HG03060 (cell line): Measurements from ENCODE around the gene STH.

Experiments
- ATAC-seq: cut with Tn5 transposase; IDR thresholded peaks from one replicate; pipeline ENCODE4 v1.9.1; 2021; ENCODE audit warnings: low read depth, moderate number of reproducible peaks; ENCODE audit not compliant: unreplicated experiment

The STH gene

DNA sequence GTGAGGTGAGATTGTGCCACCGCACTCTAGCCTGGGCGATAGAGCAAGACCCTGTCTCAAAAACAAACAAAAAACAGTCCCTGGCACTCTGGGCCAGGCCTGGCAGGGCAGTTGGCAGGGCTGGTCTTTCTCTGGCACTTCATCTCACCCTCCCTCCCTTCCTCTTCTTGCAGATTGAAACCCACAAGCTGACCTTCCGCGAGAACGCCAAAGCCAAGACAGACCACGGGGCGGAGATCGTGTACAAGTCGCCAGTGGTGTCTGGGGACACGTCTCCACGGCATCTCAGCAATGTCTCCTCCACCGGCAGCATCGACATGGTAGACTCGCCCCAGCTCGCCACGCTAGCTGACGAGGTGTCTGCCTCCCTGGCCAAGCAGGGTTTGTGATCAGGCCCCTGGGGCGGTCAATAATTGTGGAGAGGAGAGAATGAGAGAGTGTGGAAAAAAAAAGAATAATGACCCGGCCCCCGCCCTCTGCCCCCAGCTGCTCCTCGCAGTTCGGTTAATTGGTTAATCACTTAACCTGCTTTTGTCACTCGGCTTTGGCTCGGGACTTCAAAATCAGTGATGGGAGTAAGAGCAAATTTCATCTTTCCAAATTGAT, 24.8 kb downstream of the STH start:
- ATAC-seq, result no peak

DNA sequence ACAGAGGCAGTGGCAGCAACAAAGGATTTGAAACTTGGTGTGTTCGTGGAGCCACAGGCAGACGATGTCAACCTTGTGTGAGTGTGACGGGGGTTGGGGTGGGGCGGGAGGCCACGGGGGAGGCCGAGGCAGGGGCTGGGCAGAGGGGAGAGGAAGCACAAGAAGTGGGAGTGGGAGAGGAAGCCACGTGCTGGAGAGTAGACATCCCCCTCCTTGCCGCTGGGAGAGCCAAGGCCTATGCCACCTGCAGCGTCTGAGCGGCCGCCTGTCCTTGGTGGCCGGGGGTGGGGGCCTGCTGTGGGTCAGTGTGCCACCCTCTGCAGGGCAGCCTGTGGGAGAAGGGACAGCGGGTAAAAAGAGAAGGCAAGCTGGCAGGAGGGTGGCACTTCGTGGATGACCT, 25.5 kb downstream of the STH start:
- ATAC-seq, result no peak

DNA sequence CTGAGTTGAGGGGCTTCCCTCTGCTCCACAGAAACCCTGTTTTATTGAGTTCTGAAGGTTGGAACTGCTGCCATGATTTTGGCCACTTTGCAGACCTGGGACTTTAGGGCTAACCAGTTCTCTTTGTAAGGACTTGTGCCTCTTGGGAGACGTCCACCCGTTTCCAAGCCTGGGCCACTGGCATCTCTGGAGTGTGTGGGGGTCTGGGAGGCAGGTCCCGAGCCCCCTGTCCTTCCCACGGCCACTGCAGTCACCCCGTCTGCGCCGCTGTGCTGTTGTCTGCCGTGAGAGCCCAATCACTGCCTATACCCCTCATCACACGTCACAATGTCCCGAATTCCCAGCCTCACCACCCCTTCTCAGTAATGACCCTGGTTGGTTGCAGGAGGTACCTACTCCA, 26.0 kb downstream of the STH start:
- ATAC-seq, result no peak

DNA sequence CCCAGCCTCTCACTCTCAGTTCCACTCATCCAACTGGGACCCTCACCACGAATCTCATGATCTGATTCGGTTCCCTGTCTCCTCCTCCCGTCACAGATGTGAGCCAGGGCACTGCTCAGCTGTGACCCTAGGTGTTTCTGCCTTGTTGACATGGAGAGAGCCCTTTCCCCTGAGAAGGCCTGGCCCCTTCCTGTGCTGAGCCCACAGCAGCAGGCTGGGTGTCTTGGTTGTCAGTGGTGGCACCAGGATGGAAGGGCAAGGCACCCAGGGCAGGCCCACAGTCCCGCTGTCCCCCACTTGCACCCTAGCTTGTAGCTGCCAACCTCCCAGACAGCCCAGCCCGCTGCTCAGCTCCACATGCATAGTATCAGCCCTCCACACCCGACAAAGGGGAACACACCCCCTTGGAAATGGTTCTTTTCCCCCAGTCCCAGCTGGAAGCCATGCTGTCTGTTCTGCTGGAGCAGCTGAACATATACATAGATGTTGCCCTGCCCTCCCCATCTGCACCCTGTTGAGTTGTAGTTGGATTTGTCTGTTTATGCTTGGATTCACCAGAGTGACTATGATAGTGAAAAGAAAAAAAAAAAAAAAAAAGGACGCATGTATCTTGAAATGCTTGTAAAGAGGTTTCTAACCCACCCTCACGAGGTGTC, 26.6 kb downstream of the STH start:
- ATAC-seq, result no peak

DNA sequence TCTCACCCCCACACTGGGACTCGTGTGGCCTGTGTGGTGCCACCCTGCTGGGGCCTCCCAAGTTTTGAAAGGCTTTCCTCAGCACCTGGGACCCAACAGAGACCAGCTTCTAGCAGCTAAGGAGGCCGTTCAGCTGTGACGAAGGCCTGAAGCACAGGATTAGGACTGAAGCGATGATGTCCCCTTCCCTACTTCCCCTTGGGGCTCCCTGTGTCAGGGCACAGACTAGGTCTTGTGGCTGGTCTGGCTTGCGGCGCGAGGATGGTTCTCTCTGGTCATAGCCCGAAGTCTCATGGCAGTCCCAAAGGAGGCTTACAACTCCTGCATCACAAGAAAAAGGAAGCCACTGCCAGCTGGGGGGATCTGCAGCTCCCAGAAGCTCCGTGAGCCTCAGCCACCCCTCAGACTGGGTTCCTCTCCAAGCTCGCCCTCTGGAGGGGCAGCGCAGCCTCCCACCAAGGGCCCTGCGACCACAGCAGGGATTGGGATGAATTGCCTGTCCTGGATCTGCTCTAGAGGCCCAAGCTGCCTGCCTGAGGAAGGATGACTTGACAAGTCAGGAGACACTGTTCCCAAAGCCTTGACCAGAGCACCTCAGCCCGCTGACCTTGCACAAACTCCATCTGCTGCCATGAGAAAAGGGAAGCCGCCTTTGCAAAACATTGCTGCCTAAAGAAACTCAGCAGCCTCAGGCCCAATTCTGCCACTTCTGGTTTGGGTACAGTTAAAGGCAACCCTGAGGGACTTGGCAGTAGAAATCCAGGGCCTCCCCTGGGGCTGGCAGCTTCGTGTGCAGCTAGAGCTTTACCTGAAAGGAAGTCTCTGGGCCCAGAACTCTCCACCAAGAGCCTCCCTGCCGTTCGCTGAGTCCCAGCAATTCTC, 27.4 kb downstream of the STH start:
- no peak for ATAC-seq

DNA sequence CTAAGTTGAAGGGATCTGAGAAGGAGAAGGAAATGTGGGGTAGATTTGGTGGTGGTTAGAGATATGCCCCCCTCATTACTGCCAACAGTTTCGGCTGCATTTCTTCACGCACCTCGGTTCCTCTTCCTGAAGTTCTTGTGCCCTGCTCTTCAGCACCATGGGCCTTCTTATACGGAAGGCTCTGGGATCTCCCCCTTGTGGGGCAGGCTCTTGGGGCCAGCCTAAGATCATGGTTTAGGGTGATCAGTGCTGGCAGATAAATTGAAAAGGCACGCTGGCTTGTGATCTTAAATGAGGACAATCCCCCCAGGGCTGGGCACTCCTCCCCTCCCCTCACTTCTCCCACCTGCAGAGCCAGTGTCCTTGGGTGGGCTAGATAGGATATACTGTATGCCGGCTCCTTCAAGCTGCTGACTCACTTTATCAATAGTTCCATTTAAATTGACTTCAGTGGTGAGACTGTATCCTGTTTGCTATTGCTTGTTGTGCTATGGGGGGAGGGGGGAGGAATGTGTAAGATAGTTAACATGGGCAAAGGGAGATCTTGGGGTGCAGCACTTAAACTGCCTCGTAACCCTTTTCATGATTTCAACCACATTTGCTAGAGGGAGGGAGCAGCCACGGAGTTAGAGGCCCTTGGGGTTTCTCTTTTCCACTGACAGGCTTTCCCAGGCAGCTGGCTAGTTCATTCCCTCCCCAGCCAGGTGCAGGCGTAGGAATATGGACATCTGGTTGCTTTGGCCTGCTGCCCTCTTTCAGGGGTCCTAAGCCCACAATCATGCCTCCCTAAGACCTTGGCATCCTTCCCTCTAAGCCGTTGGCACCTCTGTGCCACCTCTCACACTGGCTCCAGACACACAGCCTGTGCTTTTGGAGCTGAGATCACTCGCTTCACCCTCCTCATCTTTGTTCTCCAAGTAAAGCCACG, 28.3 kb downstream of the STH start:
- no peak for ATAC-seq

DNA sequence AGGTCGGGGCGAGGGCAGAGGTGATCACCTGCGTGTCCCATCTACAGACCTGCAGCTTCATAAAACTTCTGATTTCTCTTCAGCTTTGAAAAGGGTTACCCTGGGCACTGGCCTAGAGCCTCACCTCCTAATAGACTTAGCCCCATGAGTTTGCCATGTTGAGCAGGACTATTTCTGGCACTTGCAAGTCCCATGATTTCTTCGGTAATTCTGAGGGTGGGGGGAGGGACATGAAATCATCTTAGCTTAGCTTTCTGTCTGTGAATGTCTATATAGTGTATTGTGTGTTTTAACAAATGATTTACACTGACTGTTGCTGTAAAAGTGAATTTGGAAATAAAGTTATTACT, 28.9 kb downstream of the STH start:
- no peak for ATAC-seq

DNA sequence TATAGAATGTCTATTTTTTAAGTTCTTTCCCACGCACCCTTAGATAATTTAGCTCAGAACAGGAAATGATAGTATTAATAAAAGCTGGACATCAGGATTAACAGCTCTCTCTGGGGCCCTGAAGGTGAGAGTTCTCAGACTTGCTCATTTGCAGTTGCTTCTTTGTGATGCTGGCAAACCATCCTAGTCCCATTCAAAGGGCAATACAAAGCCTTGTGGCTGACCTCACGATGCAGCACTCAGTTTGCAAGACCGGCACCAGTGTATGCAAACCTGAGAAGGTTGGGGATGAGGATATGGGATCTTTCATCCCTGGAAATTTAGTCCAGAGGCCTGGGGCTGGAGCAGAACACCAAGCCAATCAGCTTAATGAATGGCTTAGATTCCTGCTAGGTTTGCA, 29.3 kb downstream of the STH start:
- no peak for ATAC-seq

DNA sequence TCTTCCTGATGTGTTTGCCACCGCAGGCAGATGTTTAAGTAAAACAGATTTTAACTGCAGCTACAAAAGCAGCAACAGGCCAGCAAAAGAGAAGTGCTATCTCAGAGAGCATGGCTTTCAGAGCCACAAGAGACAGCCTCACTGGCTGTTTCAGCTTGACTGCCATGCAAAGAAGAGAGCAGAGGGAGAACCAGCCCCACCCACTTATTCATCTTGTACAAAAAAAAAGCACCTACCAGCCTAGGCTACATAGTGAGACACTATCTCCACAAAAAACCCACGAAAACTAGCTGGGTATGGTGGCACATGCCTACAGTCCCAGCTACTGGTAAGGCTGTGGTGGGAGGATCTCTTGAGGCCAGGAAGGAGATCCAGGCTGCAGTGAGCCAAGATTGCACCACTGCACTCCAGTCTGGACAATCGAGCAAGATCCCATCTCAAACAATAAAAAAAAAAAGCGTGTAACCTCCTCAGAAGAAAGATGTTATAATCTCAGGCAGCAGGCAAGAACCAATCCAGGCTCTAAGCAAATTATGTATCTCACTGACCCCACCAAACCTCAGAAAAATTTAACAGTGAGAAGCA, 30.0 kb downstream of the STH start:
- ATAC-seq, result no peak

DNA sequence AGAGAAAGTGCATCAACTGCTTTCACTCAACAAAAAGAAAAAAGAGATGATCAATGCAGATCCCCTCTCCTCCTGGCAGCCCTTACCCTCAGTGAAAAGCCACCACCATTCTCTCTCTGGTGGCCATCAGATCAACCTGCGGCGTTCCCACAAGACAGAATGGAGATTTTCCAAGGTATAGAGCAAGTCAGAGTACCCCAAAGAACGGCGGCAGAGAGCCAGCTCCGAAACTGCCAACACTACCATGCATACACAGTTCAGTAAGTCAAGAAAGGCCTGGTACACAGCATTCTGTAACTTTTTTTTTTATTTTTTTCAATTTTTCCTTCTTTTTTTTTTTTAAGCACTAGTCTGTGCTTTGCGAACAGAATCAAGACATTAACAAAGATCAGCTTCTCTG, 30.6 kb downstream of the STH start:
- no peak for ATAC-seq

DNA sequence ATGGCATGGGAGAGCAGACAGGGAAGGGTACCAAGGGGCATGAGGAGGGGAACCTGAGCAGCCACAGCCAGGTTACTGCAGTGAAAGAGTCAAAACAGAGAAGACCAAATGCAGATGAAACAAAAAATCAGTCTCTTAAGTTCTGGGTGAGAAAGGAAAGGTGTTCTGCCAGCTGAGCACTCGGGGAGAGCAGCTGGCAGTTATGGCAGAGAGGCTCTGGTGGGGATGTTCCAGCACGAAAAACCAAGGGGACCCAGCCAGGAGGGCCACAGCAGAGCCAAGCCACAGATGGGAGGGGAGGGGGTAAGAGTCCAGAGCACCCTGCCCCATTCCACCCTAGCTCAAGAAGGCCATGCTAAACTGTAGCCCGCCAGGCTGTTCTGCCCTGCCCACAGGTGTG, 31.7 kb downstream of the STH start:
- no peak for ATAC-seq

DNA sequence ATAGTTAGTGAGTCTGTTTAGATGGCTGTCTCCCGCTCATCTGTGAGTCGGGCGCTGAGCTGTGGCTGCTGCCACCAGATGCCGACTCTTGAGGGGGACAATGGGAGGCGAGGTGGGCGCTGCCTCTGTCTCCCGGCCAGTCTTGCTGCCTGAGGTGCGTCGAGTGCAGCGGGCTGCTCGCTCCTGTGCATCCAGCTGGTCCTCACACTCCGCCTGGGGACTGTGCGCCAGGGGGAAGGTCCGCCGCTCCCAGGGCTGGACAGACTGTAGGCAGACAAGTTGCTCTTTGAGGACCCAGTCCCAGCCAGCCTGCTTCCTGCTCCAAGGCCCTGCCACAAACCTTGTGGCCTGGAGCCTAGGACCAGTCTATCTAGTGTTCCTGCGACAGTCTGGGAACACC, 32.4 kb downstream of the STH start:
- no peak for ATAC-seq

DNA sequence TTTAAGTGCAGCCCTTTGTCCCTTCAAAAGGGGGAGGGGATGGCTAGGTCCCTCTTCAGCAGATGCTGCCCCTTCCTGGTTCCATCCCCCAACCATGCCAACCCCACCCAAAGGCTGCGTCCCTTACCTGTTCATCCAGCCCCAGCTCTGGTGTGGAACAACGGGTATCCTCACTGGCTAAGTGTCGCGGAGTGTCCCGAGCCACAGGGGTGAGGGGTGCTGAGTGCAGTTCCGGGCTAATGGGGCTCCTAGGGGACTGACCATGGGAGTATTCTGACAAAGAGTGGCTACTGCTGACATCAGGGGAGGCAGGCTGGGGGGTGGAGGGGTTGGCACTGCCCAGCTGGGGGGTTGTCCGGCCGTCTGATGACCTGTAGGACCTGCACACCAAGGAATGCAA, 32.9 kb downstream of the STH start:
- ATAC-seq, result no peak

DNA sequence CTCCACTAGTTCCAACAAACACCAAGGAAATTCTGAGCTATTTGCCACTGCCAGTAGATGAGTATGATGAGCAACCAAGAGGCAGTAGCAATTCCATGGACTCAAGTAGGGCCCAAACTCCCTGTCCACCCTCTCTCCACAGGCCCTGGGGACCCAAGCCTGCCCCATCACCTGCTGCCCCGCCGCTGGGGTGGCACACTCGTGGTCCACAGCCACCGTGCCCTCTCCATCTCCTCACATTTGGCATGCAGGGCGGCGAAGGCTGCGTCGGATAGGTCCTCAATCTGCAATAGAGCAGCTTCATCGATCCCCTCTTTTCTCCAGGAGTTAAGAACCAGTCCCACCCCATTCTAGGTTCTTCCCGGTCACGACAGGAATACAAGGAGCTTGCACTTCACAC, 33.9 kb downstream of the STH start:
- no peak for ATAC-seq

DNA sequence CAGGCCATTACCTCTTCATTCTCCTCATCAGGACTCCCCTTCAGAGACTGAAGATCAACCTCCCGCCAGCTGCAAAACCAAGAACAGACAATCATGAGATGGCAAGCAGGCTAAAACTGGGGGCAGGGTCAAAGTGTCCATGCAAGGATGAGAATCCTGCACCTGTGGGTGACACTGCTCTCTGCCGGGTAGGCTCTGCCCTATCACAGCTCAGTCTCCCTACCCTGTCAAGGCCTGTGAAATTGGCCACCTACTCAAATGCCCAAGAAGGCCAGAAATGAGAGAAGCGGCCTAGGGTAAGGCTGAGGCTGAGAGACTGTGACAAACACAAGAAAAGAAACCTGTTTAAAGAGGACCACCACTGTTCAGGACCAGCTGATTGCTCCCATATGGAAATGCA, 34.3 kb downstream of the STH start:
- no peak for ATAC-seq

DNA sequence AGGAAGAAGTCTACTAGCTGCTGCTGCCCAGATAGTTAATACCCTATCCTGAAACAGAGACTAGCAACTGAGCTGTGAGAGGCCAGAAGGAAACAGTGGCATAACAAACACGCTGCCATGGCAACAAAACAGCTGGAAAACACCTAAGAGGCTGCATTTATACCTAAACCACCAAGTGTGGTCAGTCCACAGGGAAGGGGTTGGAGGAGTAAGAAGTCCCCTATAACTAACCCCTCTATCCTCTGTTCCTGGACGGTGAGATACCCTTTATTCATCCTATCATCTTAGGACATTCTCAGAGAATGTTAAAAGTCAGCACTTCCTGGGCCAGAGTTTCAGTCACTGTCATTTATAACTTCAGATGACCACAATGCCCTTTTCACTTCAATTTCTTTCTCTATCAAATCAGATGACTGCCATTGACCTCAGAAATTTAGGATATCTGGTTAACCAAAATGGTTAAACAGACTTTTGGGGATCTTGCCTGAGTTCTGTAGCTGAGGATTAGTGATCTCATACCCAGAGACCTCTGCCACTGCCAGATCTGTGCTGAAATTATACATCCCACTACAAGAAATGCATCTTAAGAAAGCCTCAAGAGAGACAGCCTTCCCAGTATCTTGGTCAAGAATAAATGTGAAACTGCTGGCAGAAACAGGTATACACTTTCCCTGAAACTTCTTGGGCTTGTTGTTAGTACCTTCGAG, 36.2 kb downstream of the STH start:
- no peak for ATAC-seq

DNA sequence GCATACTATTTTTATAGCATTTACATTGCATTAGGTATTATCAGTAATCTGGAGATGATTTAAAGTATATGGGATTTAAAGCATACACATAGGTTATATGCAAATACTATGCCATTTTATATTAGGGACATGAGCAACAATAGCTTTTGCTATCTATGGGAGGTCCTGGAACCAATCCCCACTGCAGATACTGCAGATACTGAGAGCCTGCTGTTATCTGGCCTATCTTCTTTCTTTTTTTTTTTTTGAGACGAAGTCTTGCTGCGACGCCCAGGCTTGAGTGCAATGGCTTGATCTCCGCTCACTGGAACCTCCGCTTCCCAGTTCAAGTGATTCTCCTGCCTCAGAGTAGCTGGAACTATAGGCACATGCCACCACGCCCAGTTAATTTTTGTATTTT, 37.4 kb downstream of the STH start:
- no peak for ATAC-seq

DNA sequence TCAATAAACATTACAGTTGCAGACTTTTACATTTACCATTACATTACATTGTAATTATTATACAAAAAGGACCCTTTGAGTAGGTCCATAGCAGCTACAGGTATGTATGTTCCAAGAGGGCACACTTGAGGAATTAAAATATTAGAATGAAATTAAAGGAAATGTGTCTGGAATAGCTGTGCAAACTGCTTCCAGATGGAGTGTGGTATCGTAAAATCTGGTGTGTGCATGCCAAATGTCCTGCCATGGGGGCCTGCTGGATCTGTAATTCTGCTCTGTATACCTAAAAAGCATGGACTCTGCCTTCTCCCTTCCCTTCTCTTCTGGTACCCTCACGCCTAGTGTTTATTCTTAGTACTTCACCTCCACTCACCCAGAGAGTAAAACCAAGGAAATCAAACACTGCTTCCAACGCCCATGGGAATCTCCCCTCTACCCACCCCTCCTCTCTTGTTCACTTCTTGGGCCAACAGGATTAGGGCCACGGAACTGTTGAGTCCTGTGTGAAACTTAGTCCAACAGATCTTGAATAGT, 38.7 kb downstream of the STH start:
- ATAC-seq, result no peak

DNA sequence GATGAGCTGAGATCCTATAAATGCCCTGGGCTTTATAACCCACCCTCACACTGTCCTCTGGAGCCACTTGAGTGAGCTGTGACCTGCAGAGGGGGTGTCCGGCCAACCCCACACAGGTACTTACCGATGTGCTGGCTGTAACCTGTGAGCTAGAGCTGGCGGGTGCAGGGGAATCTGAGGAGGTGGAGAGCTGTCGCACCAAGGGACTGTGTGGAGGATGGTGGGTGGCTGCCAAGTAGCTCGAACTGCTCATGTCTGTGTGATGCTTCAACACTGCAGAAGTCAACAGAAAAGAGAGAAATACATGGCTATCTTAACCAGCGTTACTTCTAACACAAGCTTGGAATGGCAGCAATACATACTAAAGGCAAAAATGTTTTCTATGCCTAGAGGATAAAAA, 39.4 kb downstream of the STH start:
- ATAC-seq, result no peak

DNA sequence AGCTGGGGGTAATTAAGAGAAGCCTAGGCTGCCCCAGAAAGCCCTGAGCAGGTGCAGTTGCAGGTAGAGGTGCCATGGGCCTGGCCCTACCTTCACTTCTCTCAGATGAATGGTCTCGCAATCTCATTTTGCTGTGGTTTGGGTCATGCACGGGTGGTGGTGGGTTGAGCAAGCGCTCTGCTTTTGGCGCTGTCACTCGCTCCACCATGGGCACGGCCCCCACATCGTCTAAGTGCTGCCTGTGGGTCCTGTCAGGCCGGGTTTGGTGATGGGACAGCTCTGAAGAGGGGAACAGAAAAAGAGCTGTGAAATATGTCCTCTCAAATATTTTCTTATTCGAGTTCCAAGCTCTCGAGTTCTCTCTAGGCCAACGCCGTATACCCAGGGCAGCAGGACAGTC, 39.9 kb downstream of the STH start:
- ATAC-seq, result no peak
